HG03354 (cell line): Measurements from ENCODE around the gene LYRM1.
"Not testable (repeated sequence)": the region's sequence is repeated elsewhere in the genome, so short reads cannot be mapped to it uniquely, and the experiment has no call there.

Experiments
- ATAC-seq: cut with Tn5 transposase; IDR thresholded peaks from one replicate; pipeline ENCODE4 v1.9.1; 2021; ENCODE audit warnings: mild to moderate bottlenecking; ENCODE audit not compliant: unreplicated experiment, poor library complexity, severe bottlenecking

Gene LYRM1

DNA sequence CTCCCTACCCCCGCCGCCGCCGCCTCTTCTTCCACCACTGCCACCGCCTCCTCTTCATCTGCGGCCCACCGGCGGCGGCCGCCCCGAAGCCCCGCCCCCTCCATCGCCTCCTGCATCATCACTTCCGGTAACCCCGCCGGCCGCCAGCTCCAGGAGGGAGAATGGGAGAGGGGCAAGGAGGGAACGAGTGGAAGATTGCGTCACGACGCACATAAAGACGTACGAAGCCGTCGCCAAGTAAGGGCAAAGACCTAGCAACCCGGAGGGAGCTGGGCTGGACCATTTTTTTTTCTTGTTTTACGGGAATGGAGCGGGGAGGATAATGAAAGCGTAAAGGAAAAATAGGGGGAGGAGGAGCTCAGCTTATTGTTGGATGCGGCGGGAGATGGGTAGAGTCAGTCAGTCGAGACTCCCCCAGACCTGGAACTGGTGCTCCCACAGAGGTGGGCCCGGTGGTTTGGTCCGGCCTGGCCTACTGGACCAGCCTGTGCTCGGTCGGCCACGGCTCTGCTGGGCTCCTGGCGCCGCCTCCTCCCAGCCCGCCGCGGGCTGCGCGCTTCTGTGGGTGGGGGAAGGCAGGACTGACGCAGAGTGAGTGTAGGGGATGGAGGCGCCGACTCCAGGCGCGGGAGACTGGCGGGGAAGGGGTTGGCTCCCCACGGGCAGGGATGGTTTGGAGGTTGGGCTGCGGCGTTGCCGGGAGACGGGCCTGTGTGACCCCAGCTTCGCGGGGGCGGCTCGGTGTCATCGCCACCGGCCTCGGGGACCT is at the start of gene LYRM1, which contains the start of gene DCUN1D3:
Gene LYRM1, plus strand, starts transcription at position 473 of the 769 bp plus-strand sequence. CDS start 14,785 bp downstream, outside the sequence.
Gene DCUN1D3, minus strand, starts transcription at position 60 of the 769 bp plus-strand sequence. CDS start 37,820 bp downstream, outside the sequence.
- peak; percentile 66 for ATAC-seq

DNA sequence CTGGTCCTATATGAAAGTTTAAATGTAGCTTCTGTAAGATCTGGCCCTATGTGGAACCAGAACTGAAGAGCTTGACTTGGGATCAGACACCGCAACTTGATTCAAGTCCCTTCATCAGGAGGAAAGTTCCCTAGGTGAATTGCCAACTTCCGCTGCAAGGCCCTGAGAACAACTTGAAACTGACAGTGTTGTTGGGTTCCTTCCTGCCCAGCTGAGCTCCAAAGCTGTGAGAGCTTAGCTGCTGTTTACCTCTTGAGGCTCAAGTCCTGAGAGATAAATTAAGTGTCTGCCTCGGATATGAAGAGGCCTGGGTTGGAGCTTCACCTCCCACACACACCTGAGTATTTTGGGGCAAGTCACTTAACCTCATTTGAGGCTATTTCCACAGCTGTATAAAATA is 49.6 kb upstream of the LYRM1 start:
- no peak for ATAC-seq

DNA sequence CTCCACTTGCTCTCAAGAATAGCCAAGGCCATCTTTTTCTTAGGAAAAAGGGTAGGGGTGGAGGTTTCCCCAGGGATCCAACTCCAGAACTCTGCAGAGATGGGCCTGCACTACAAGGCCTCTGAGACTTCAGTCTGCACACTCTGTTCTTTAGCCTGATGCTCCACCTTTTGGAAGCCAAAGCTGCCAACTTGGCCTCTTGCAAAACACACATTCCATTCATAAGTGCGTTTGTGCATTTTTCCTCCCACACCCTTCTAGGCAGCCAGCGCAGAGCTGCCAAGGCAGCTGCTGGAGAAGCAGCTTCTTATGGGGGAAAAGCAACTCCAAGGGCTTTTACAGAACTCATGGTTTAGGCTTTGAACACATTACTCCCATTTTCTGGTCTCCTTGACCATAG is 49.0 kb upstream of the LYRM1 start:
- ATAC-seq, result no peak

DNA sequence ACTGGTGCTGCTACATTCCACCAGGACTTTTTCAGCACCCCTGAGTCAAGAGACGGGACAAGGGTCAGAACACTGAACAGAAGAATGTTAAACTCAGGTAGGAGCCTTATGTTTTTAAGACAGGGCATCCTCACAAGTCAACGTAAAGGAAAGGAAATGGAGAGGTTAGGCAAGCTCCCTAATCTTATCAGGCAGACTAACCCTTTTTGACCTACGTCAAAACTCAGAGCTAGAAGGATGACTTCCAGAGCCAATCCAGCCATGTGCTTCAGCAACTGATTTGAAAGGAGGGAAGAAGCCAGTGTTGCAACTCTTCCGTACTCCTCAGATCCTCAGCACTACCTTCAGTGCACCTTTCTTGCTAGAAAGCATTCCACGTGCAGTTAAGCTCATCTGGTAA is 47.4 kb upstream of the LYRM1 start:
- no peak for ATAC-seq

DNA sequence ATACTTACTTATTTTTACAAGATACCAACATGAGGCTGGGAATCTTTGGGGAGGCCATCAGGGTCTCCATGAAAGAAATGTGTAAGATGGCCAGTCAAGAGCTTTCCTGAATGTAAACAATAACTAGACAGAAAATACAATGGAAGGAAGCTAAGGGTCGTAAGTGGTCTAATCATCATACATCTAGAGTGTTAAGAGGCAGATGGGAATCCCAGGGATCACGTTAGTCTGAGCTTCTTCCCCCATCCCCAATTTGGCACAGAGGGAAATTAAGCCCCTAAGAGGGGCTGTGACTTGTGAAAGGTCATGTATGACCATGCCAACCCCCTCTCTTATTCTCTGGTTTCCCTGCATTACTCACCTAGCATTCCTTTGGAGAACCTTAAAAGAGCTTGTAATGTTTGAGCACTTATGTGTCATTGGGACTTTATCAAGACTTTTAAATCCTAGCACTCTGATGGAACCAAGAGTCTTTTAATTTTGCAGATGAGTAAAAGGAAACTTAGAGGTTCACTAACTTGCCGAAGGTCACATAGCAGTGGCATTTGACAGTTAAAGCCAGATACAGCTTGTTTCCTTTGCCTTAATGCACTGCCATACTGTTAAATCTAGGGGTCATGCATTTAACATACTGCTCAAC is 46.5 kb upstream of the LYRM1 start:
- ATAC-seq, result no peak

GRCh38 chr16:20854963-20855362 is 45.6 kb upstream of the LYRM1 start:
- no peak for ATAC-seq

DNA sequence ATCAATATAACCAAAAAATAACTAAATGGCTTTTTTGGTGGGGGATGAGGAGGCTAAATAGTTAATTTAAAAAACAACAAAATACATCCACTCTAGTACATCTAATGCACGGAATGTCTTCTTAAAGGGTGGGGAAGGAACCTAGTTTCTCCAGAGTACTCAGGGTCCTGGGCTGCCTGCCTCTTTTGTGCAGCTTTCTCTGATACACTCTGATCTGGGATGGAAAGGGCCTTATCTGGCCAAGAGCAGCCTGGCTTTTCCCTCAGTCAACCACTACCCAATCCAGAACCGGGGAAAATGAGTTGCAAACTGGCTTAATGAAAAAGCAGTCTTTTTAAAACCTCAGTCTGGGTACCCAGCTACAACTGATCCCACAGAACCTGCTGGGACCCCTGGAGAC is 43.3 kb upstream of the LYRM1 start:
- ATAC-seq, result no peak

DNA sequence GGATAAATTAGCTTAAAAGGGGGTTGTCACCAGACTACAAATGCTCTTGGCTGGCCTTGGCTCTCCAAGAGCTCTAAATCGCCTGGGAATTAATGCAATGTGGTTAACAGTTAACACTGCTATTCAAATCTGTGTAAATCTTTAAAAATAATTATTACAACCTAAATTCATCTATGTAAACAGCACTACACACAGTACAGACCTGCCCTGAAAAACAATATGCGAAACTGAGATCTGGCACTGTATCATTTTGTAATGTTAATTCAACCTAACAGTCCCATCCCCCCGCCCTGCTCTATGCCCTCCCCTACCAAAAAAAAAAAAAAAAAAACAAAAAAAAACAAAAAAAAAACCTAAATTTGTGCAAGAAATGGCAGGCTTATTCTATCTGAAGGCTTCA is 41.3 kb upstream of the LYRM1 start:
- ATAC-seq, result no peak

DNA sequence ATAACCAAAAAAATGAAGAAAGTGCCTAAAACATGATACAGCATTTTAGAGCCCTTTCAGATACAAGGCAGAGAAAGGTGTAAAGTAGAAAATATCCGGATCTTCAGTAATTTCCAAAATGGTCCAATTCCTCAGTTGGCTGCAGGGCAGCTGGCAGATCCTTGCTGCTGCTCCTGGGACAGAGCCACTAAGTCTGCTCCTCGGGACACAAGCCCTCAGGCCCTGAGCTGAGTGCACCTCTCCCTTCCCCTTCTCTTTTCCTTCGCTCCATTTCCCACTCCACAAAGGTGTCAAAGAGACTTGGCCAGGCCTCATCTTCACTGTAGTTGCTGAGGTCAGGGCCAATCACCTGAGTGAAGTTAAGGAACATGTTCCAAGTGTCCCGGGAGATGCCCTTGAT is 40.9 kb upstream of the LYRM1 start:
- no peak for ATAC-seq

GRCh38 chr16:20860361-20860760 is 40.2 kb upstream of the LYRM1 start:
- ATAC-seq, result no peak

GRCh38 chr16:20860995-20861394 is 39.6 kb upstream of the LYRM1 start:
- ATAC-seq, result not testable (repeated sequence)

DNA sequence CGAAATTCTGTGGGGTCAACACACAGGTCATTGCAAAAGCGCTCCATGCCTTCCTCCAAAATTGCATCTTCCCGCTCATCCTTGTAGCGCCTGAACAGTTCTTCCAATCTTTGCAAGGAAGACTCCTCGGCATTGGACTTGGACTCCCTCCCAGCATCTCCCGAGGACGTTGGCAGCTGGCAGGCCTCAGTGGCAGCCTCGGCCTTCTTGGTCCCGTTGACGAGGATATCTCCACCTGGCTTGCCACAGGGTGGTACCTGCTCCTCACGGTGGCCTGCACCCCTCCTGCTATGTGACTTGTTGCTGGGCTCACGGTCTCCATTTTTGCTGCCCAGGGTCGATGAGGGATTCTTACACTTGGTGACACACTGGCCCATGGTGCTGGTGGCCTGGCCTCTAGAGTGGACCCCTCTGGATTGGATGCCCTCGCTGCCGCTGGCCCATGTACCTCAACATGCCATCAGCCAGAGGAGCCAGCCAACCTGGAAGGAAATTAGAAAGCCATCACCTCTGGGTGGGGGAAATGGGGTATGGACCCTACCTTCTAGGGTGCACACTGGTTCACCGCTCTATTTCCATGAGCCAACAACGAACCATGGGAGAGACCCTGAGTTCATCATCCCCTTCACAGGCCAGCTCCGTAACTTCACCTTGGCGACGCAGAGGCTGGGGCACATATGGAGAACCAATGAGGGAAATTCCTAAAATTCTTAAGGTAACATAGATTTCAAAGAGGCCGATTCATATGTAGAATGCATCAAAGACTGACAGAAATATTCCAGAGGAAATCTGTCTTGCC is 38.2 kb upstream of the LYRM1 start:
- ATAC-seq, result no peak

DNA sequence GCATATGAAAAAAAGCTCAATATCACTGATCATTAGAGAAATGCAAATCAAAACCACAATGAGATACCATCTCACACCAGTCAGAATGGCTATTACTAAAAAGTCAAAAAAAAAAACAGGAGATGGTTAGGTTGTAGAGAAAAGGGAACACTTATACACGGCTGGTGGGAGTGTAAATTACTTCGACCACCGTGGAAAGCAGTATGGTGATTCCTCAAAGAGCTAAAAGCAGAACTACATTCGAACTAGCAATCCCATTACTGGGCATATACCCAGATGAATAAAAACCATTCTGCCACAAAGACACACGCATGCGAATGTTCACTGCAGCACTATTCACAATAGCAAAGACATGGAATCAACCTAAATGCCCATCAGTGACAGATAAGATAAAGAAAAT is 36.2 kb upstream of the LYRM1 start:
- not testable (repeated sequence) for ATAC-seq

DNA sequence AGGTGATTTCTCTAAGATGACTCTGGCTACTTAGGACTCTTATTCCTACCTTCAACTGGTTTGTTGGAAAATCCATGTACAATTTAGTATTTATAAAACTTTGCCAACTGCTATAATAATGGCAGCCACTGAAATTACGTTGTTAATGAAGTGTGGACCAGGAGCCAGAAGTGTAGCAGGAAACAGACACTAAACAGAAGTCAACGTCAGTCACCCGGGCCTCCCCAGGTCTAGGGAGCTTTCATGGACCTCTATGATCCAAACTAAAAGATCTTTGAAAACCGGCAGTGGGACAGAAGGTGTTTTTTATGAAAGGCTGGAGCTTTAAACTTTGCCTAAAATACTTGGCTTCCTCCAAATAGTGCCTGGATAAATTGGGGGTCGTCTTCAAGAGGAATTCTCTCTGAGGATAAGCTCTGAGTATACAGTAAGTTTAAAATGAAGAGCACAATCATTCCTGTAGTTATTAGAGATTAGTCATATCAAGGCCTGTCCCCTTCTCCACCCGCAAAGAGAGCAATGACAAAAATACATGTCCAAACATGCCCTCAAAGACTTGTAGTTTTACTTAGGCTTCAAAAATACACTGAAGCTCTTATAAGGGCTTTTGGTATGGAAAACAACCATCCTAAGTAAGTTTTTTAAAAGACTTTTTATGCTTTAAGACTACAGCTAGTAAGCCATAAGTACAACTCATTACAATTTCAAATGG is 35.0 kb upstream of the LYRM1 start:
- ATAC-seq, result peak; percentile 64

- ATAC-seq, result no peak
Measured at GRCh38 chr16:20866145-20866772, 34.3 kb upstream of the LYRM1 start.

- ATAC-seq, result no peak
Measured at GRCh38 chr16:20866801-20867200, 33.8 kb upstream of the LYRM1 start.

- ATAC-seq, result no peak
Measured at GRCh38 chr16:20867585-20867984, 33.0 kb upstream of the LYRM1 start.

- ATAC-seq, result no peak
Measured at GRCh38 chr16:20868890-20869289, 31.7 kb upstream of the LYRM1 start.

DNA sequence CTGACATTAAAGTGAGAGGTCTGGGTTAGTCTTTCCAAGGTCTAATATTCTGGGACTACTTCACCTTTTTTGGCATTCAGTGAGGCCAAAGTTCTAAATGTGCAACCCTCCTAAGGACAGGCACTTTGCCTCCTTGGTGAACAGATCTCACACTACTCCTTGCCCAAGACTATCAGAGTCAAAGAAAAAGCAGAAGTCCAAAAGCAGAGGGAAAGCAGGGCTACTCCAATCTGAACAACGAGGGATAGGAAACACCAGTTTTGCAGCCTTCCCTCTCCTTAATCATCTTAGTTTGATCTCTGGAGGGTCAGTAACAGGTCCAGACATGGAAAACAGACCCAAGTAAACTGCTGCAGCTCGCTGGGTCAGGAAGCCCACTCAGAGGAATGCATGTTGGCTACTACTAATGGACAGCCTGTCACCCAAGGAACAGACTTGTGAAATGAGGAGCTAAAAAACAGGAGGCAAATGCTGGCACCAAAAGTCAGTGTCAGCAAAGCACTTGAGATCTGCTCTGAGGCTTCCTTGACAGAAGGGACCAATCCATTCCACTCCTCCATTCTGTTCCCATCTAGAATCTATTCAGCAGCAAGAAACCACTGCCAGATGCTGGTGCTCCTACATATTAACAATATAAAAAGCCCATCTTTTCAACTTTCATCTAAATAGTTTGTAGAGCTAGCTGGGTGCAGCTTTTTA is 30.3 kb upstream of the LYRM1 start:
- ATAC-seq, result no peak
